Measurements from ENCODE around the gene ARHGAP9. TPM values are rescaled to one million over a fixed set of nuclear protein-coding genes. Genes with fewer than 3 reads are reported as not detected.

ARHGAP9 gene
- total RNA-seq, 2 donors from 2014 or later = 3.4 to 4.2 TPM

DNA sequence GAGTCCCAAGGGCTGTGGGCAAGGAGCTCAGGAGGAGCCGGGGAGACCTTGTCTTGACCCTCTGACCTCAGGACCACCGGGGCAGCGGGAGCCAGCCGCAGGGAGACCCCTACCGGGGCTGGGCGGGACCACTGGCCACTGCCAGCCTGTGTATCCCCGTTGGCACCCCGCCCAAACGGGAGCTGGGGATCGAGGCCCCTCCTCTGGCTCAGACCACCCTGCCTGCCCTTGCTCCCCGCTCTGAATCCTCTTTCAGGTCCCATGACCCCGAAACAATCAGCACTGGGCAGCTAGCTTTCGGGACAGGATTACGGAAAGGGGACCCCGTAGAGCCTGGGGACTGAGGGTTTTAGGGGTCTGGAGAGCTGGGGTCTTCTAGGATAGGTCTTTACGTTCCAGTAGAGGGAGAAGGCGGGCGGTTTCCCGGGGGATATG is 18.8 kb downstream of the ARHGAP9 start:
- no peaks in the 10 kb centered on the region for H3K27me3 ChIP-seq
- TF ChIP-seq CTCF (IDR thresholded peaks at IDR 0.05) = no peak
- DNase-seq (ENCODE audit: low spot score) = no peak
- peak overlapping the region; percentile 44 to 73 for H3K4me3 ChIP-seq
- H3K27ac ChIP-seq = peak overlapping the region; percentile 72 to 73
- no peaks in the 10 kb centered on the region for H3K9me3 ChIP-seq
- H3K36me3 ChIP-seq = no peaks in the 10 kb centered on the region
- peaks cover 0 to 34% of the 10 kb centered on the region in 2 donors for H3K4me1 ChIP-seq

DNA sequence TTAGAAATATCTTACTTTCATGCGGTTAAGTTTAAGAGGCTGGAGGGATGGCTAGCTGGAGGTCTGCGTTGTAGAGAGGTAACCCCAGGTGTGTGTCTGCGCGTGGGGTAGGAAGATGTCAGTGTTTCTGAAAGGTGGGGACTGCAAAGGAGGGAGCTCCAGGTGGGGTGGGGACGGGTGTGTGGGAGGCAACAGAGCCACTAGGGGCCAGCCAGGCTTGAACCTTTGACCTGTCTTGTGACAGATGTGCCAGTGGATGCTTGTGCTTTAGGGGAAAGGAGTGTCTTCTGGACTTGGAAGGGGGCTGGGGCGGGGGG is 19.2 kb downstream of the ARHGAP9 start:
- peak overlapping the region in 1 of 2 donors; percentile 73 for H3K4me3 ChIP-seq
- TF ChIP-seq CTCF (IDR thresholded peaks at IDR 0.05) = no peak
- peak overlapping the region in 1 of 2 donors; percentile 72 for H3K27ac ChIP-seq
- no peaks in the 10 kb centered on the region for H3K9me3 ChIP-seq
- H3K27me3 ChIP-seq = no peaks in the 10 kb centered on the region
- no peak for DNase-seq (ENCODE audit: low spot score)
- H3K4me1 ChIP-seq = peaks cover 0 to 34% of the 10 kb centered on the region in 2 donors
- no peaks in the 10 kb centered on the region for H3K36me3 ChIP-seq

DNA sequence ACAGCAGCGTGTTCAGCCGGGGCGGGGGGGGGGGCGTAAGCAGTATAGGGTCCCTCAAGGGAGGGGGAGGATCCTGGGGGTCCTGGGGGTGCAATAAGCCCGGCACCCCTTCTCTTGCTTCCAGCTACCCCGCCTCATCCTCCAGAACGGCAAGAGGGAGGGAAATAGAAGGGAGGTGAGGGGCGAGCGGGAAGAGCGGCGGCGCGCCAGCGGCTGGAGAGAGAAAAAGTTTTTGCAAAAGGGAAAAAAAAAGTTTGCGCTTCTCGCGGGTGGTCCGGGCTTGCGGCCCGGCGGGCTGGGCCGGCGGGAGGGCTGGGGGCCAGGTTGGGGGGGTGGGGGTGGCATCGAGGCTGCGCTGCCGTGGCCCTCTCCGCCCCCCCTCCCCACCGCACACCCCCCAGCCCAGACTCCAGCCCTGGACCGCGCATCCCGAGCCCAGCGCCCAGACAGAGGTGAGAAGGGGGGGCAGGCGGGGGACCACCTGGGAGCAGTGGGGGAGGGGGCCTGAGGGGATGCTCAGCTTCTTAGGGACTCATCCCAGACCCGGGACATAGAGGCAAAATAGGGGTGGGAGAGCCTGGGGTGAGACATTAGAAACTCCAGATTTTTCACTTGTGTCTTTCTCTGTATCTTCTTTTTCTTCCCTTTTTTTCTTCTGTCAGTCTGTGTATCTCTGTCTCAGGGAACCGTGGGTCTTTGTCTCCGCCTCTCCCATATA is 19.8 kb downstream of the ARHGAP9 start, which contains the start of gene GLI1:
Gene GLI1, plus strand, starts transcription at position 36 of the 718 bp plus-strand sequence. CDS start 3,907 bp downstream, outside the sequence.
- DNase-seq (ENCODE audit: low spot score) = no peak
- Histone ChIP-seq H3K4me1 (peaks cover 0 to 34% of the 10 kb centered on the region in 2 donors), H3K4me3 (peak within 1 kb of the TSS; percentile 66 to 73), H3K36me3 (no peaks in the 10 kb centered on the region), H3K27ac (peak within 1 kb of the TSS; percentile 82 to 88), H3K9me3 (no peaks in the 10 kb centered on the region), H3K27me3 (no peaks in the 10 kb centered on the region)
- TF ChIP-seq CTCF (IDR thresholded peaks at IDR 0.05) = no peak

- peaks cover 0 to 34% of the 10 kb centered on the region in 2 donors for H3K4me1 ChIP-seq
Measured at GRCh38 chr12:57459055-57459749, 20.5 kb downstream of the ARHGAP9 start.

GRCh38 chr12:57458665-57459054 is 21.0 kb downstream of the ARHGAP9 start:
- Histone ChIP-seq H3K27me3 (no peaks in the 10 kb centered on the region), H3K4me1 (peaks cover 0 to 34% of the 10 kb centered on the region in 2 donors), H3K27ac (peak overlapping the region; percentile 82 to 88), H3K36me3 (no peaks in the 10 kb centered on the region), H3K4me3 (peak overlapping the region; percentile 66 to 73), H3K9me3 (no peaks in the 10 kb centered on the region)
- TF ChIP-seq CTCF (IDR thresholded peaks at IDR 0.05) = no peak
- DNase-seq (ENCODE audit: low spot score) = no peak

More at GRCh38 chr12:57459055-57459749, 20.5 kb downstream of the ARHGAP9 start:
- Histone ChIP-seq H3K27ac (peak overlapping the region; percentile 82 to 88), H3K36me3 (no peaks in the 10 kb centered on the region), H3K4me3 (peak overlapping the region; percentile 66 to 73), H3K27me3 (no peaks in the 10 kb centered on the region), H3K9me3 (no peaks in the 10 kb centered on the region)
- peak; percentile 95 to 98 for TF ChIP-seq CTCF (IDR thresholded peaks at IDR 0.05)
- peak; percentile 92 for DNase-seq (ENCODE audit: low spot score)
